Left cardiac atrium (tissue), 4 donors: ENCODE data around the gene EIF1AD. TPM values are rescaled to one million over a fixed set of nuclear protein-coding genes. Genes with fewer than 3 reads are reported as not detected.

Experiments
- ATAC-seq, 2 donors: fragments of 200-7000 bp; cut with Tn5 transposase; one replicate each; pipeline ENCODE4 v1.9.1; 2020; ENCODE audit warnings: mild to moderate bottlenecking in 2 of 2, moderate library complexity in 2 of 2
- DNase-seq: peaks from one replicate; pipeline ENCODE4 v3.0.0-alpha.2; 2020
- intact Hi-C, 2 donors: fragments of 100-400 bp; cut with DNase I; formaldehyde crosslinking; loops; one replicate each; pipeline versions ENCODE4 v1.14.1 to v1.15.1; 2022 to 2023
- long read RNA-seq: library from polyadenylated mRNA; unstranded; transcript quantifications from one replicate; pipeline ENCODE4 v2.0.0, GENCODE V29; 2021
- total RNA-seq, 2 donors: library from RNA; stranded (reverse); fragmentation: NEBNext Ultra II Directional; extraction: Animal tissue kit (Norgen Biotek cat#: 25700); gene quantifications; one replicate each; pipeline ENCODE4 v1.2.1, GENCODE V29; 2021
- donor health status: DM: no; HTN: yes; CAD: no.
- donor health status: DM: no; HTN: yes; CAD: no; lungs with severe emphysema.
- donor health status: DM: yes; HTN: yes; CAD: no.
- donor health status: Dilated cardiomyopathy.

Gene EIF1AD, protein sequence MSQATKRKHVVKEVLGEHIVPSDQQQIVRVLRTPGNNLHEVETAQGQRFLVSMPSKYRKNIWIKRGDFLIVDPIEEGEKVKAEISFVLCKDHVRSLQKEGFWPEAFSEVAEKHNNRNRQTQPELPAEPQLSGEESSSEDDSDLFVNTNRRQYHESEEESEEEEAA
- total RNA-seq: 10 to 100 TPM; 20.7 to 25.1 TPM
- long read RNA-seq, partial matches to known transcripts: 1 of 9 reads
- long read RNA-seq, other reads (novel, unspliced or antisense): 2 of 9 reads

DNA sequence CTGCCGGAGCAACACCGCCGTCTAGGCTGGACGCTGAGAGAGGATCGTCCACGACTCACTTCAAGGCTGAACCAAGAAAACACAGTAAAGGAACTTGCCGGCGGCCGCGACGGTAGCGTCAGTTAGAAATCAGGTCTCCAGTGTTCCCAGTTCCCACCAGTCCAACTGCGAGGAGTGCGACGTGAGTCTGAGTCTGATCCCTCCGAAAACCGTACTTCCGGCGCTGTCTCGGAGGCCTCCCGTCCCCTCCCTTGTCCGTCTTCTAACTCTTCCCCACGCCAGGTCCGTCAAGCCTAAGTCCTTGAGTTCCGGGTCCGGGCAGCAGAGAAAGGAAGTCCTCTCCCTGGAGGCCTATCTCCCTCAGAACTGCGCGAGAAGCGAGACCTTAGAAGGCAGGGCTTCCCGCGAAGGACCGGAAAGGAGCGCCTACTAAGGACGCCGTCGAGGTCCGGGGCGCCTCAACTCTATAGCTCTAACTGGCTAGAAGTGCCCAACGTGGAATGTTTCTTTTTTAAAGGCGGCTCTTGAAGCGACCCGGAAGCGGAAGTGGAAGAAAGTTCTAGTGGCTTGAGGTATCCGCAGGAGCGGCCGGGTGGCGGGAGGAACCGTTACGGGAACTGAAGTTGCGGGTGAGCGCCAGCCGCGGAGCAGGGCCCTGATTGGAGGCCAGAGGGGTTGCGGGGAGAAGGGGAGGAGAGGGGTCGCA, at the start of gene EIF1AD, which contains the start of gene BANF1:
Gene EIF1AD, minus strand, starts transcription at position 216 of the 706 bp plus-strand sequence. CDS start 1,768 bp downstream, outside the sequence.
Gene BANF1, plus strand, starts transcription at position 562 of the 706 bp plus-strand sequence. CDS start 748 bp downstream, outside the sequence.
- DNase-seq (peak; percentile 93), ATAC-seq (peak; percentile 92 to 93)
- intact Hi-C loops: no loop called here

GRCh38 chr11:66051371-66051765, 49.4 kb upstream of the EIF1AD start:
- DNase-seq: no peak
- intact Hi-C loops: no loop called here
- no peak for ATAC-seq

DNA sequence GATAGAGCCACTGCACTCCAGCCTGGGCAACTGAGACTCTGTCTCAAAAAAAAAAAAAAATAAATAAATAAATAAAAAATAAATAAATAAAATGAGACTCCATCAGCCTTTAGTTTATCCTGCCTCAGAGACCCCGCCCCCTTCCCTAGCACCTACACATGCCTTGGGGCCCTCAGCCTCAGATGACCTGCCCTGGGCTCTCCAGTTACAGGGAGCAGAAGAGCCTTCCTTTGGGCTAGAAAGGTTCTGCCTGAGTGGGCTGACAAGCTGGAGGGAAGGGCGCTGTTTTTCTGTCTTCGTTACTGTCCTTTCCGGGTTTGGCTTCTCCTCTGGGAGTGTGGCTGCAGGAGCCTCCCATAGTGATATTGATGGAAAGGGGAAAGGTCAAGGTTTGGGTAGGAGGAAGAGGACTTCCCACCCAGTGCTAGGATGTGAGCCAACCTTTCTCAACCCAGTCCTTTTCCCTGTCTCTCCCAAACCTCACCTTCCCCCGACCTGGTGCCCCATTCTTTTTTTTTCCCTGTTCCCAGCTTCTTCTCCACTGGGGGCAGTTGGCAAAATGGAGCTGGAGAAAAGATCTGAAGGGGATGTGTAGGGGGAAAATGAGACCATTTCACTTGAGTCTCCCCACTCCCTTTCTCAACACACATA, 48.7 kb upstream of the EIF1AD start:
- intact Hi-C loops: no loop called here
- no peak for ATAC-seq
- DNase-seq: no peak

DNA sequence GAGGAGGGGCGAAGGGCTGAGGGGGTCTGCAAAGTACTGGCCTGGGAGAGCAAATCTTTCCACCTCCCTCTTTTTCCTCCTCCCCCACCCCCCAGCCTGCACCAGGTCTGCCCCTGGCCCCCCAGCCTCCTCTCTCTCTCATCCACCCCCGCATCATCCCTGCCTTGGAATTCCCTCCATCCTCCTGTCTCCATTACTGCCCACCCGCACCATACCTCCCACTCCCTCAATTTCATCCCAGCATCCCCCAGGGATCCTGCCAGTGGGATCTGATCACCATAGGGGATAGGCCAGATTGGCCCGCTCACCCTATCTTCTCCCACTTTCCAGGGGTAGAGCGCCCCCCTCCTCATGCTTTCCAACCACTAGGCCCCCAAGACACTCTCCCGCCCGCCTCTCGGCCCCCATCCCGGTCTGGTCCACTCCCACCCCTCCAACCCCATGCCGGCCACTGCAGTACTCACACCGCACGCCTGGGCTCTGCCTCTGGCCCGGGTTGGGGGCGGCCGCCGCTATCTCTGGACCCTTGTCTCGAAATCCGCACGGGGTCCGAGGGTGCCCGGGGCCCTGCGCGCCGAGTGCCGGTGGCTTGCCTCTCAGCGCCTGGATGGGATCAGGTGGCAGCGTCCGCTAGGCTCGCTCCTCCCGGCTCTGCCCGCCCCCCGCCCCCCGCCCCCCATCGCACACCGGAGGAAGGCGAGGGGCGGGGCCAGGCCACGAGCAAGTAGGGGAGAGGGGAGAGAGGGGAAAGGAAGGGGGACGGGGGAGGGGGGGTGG, 46.8 kb upstream of the EIF1AD start, which contains the start of gene GAL3ST3:
Gene GAL3ST3, minus strand, starts transcription at position 615 of the 777 bp plus-strand sequence. CDS start 3,746 bp downstream, outside the sequence.
- ATAC-seq: no peak
- DNase-seq: no peak

GRCh38 chr11:66047541-66048365, 45.8 kb upstream of the EIF1AD start:
- ATAC-seq: peak in 1 of 2 donors; percentile 21
- no peak for DNase-seq
- intact Hi-C loops: no loop called here

More for the DNA sequence above, 46.8 kb upstream of the EIF1AD start, which contains the start of gene GAL3ST3:
- intact Hi-C loops: no loop called here

DNA sequence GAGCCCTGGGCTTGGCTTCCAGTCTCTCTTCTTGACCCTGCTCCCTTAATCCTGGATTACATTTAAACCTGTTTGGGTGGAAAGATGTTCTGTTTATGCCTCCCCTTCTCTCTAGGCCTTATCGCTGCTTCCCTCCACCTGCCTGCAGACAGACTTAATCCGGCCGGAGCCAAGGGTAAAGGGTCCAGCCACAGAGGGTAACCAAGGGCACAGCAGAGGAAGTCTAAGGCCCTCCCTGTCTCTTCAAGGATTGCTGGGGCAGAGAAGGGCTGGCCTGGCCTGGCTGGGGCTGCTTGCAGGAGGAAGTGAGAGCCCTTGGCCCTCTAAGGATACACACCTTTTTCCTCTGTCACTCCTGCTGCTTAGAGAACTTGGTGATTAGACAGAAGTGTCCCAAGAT, 44.9 kb upstream of the EIF1AD start:
- intact Hi-C loops: no loop called here
- DNase-seq: no peak
- ATAC-seq: no peak

GRCh38 chr11:66045177-66045639, 43.3 kb upstream of the EIF1AD start:
- peak; percentile 76 for DNase-seq
- intact Hi-C loops: no loop called here
- ATAC-seq: peak; percentile 69 to 72

GRCh38 chr11:66044757-66045156, 42.8 kb upstream of the EIF1AD start:
- intact Hi-C loops: no loop called here
- ATAC-seq (no peak), DNase-seq (no peak)

- ATAC-seq (no peak), DNase-seq (no peak)
- intact Hi-C loops: no loop called here
Observed at GRCh38 chr11:66042996-66043906, 41.3 kb upstream of the EIF1AD start.

DNA sequence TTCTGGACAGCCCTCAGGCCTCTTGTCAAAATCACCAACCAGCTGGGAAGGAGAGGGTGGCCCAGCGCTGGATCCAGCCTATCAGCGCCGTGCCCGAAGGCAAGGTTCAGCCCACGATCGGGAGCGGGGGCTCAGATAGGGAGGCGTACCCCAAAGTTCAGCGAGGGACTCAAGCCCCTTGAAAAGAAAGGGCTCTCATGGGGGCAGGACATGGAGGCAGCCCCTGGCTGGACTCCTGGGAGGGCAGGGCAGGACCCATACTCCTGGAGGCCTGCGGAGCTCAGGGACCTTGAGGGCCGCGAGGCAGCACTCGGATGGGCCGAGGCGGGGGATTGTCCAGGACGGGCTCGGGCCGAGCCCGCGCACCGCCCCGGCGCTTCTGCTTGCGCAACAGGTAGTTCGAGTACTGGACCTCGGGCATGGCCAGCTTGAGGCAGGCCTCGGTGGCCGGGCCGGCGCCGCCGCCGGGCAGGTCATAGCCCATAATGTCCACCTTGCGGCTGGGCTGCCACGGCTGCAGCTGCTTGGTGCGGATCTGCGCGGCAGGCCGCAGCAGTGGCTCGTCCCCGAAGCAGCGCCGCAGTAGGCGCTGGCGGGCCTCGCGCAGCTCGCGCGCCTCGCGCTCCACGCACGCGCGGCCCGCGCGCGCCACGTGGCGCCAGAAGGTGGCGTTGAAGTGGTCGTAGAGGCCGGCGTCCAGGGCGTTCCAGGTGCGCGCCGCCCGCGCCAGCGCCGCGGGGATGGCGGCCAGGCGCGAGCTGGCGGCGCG, 40.5 kb upstream of the EIF1AD start:
- intact Hi-C loops: no loop called here
- DNase-seq (no peak), ATAC-seq (no peak)

DNA sequence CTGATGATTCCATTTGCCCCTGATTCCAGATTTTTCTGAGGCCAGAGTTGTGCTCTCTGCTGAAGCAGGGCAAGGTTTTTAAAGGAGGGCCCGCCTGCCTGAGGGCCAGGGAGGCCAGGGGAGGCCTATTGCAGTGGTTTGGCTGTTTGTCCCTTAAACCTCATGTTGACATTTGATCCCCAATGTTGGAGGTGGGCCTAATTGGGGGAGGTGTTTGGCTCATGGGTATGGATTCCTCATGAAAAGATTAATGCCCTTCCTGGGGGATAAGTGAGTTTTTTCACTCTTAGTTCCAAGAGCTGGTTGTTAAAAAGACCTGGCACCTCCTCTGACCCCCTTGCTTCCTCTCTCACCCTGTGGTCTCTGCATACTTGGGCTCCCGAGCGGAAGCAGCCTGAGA, 37.8 kb upstream of the EIF1AD start:
- ATAC-seq (no peak), DNase-seq (no peak)
- intact Hi-C loops: no loop called here

DNA sequence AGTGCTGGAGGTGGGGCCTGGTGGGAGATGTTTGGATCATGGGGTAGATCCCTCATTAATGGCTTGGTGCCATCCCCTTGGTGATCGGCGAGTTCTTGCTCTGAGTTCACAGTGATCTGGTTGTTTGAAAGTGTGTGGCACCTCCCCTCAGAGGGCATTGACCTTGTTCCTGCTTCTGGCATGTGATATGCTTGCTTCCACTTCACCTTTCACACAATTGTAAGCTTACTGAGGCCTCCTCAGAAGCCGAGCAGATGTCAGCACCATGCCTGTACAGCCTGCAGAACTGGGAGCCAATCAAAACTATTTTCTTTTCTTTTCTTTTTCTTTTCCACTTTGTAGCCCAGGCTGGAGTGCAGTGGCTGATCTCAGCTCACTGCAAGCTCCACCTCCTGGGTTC, 35.4 kb upstream of the EIF1AD start:
- no peak for ATAC-seq
- intact Hi-C loops: no loop called here
- no peak for DNase-seq

DNA sequence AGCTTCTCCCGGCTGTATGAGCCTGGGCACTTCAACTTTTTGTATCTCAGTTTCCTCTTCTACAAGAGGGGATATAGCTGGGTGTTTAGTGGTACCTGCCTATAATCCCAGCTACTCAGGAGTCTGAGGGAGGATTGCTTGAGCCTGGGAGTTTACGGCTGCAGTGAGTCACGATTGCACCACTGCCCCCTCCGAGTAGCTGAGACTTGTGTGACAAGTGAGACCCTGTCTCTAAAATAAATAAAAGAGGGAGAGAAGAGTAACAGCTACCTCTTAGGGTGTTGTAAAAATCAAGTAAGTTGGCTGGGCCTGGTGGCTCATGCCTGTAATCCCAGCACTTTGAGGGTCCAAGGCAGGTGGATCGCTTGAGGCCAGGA, 34.4 kb upstream of the EIF1AD start:
- DNase-seq (no peak), ATAC-seq (no peak)
- intact Hi-C loops: no loop called here

DNA sequence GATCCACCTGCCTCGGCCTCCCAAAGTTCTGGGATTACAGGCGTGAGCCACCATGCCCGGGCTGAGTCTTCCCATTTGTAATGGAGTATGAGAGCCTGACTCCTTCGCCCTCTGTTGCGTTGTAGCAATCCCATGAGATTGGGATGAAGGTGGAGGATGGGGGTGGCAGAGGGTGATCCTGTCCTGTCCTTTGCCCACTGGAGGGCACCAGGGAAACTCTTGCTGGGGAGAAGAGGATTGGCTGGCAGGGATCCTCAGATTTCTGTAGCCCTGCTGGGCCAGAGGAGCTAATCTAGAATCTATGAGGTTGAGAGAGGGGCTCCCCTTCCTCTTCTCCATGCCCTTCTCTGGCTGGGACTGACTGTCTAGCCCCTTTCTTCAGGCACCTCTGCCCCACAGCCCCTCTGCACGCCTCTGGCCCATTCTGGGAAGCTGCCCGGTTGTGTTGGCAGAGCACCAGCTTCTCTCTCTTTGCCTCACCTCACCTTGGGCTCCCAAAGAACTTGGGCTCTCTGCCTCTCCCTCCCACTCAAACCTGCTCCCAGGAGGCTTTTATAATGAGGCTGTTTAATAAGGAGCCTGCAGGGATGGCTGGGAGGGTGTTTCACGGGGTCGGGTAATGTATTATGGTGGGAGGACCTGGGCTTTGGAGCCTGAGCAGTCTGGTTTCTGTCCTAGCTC, 33.8 kb upstream of the EIF1AD start:
- DNase-seq (no peak), ATAC-seq (peak in 1 of 2 donors; percentile 43)
- intact Hi-C loops: no loop called here

DNA sequence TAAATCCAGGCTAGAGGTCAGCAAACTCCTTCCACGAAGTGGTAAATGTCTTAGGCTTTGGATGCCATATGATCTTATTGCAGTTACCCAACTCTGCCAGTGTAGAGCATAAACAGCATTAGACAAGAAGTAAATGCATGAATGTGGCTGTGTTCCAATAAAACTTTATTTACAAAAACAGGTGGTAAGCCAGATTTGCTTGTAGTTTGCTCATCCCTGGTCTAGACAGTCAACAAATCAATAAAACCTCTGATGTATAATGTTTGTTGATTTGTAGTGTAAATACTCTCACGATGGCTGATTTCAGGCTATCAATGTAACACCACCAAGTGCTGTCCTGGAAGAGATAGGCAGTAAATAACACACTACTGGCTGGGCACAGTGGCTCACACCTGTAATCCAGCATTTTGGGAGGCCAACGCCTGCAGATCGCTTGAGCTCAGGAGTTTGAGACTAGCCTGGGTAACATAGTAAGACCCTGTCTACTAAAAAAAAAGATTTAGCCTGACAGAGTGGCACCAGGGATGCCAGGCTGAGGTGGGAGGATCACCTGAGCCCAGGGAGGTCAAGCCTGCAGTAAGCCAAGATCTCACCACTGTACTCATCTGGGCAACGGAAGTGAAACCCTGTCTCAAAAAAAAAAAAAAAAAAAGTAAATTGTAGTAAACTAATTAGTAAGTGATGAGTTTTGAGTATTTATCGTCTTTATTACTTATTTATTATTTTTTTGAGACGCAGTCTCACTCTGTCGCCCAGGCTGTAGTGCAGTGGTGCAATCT, 31.2 kb upstream of the EIF1AD start:
- intact Hi-C loops: no loop called here
- ATAC-seq (no peak), DNase-seq (no peak)
